CD4-positive, alpha-beta T cell treated with Interleukin-12 subunit alpha and Interleukin-12 subunit beta, for 1 hour (primary cell): ENCODE measurements around the gene CD160.
"Not testable (repeated sequence)": the region's sequence is repeated elsewhere in the genome, so short reads cannot be mapped to it uniquely, and the experiment has no call there.

Experiments used
- DNase-seq: peaks from one replicate; pipeline ENCODE4 v3.0.0-alpha.2; 2020

Gene CD160

GRCh38 chr1:145759721-145760120 lies 40.4 kb downstream of the CD160 start:
- DNase-seq, result no peak

- DNase-seq, result not testable (repeated sequence)
These were observed 41.2 kb downstream of the CD160 start for GRCh38 chr1:145760395-145760949.

- not testable (repeated sequence) for DNase-seq
These were observed 42.2 kb downstream of the CD160 start for GRCh38 chr1:145761498-145761897.

- not testable (repeated sequence) for DNase-seq
These were observed 42.7 kb downstream of the CD160 start for GRCh38 chr1:145762001-145762400.

- DNase-seq, result not testable (repeated sequence)
These were observed 45.1 kb downstream of the CD160 start for GRCh38 chr1:145764231-145764940.

- not testable (repeated sequence) for DNase-seq
These were observed 45.8 kb downstream of the CD160 start for GRCh38 chr1:145765127-145765526.

GRCh38 chr1:145765585-145766360 lies 46.5 kb downstream of the CD160 start:
- not testable (repeated sequence) for DNase-seq

GRCh38 chr1:145766926-145767325 lies 47.6 kb downstream of the CD160 start:
- not testable (repeated sequence) for DNase-seq

- not testable (repeated sequence) for DNase-seq
These were observed 48.7 kb downstream of the CD160 start for GRCh38 chr1:145768004-145768403.

GRCh38 chr1:145771056-145771455 lies 51.8 kb downstream of the CD160 start:
- no peak for DNase-seq

- no peak for DNase-seq
These were observed 54.1 kb downstream of the CD160 start for GRCh38 chr1:145773423-145773822.

- DNase-seq, result no peak
These were observed 58.3 kb downstream of the CD160 start for GRCh38 chr1:145777357-145778145.

GRCh38 chr1:145778146-145778540 lies 58.8 kb downstream of the CD160 start:
- DNase-seq, result no peak

- no peak for DNase-seq
These were observed 63.2 kb downstream of the CD160 start for GRCh38 chr1:145782272-145783099.

- no peak for DNase-seq
These were observed 65.1 kb downstream of the CD160 start for GRCh38 chr1:145784409-145784808.

- no peak for DNase-seq
These were observed 66.2 kb downstream of the CD160 start for GRCh38 chr1:145785547-145785946.

GRCh38 chr1:145786271-145786670 lies 67.0 kb downstream of the CD160 start:
- no peak for DNase-seq

- no peak for DNase-seq
These were observed 69.3 kb downstream of the CD160 start for GRCh38 chr1:145788580-145788979.
